NCI-H526 (cell line): ENCODE results near the gene HOXB6.

ENCODE experiments used
- DNase-seq, 2 experiments: peaks; one replicate each; lab custom pipeline; 2025; lab: John Stamatoyannopoulos, UW

The HOXB6 gene

GRCh38 chr17:48634493-48635208 is 29.9 kb upstream of the HOXB6 start:
- no peak for DNase-seq

DNA sequence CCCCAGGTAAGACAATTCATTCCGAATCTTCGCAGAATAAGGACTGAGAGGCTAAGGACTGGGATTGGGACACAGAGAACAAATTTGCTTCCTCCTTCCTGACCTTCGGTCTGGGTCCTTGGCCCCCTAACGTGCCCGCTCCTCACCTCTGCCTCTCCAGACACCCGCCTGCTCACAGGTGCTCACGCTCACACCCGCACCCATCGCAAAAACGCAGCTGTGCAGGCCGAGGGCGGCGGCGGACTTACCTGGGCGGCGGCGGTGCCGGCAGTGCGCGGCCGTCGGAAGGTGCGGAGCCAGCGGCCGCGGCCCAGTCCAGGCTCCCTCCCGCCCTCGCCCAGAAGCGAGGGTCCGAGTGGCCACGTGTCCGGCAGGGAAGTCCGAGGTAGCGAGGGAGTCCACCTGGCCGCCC is 28.5 kb upstream of the HOXB6 start:
- no peak for DNase-seq

- no peak for DNase-seq
Measured at GRCh38 chr17:48632579-48633265, 27.9 kb upstream of the HOXB6 start.

- DNase-seq = no peak
Measured at GRCh38 chr17:48631693-48632578, 27.1 kb upstream of the HOXB6 start.

- no peak for DNase-seq
Measured at GRCh38 chr17:48630925-48631692, 26.3 kb upstream of the HOXB6 start.

DNA sequence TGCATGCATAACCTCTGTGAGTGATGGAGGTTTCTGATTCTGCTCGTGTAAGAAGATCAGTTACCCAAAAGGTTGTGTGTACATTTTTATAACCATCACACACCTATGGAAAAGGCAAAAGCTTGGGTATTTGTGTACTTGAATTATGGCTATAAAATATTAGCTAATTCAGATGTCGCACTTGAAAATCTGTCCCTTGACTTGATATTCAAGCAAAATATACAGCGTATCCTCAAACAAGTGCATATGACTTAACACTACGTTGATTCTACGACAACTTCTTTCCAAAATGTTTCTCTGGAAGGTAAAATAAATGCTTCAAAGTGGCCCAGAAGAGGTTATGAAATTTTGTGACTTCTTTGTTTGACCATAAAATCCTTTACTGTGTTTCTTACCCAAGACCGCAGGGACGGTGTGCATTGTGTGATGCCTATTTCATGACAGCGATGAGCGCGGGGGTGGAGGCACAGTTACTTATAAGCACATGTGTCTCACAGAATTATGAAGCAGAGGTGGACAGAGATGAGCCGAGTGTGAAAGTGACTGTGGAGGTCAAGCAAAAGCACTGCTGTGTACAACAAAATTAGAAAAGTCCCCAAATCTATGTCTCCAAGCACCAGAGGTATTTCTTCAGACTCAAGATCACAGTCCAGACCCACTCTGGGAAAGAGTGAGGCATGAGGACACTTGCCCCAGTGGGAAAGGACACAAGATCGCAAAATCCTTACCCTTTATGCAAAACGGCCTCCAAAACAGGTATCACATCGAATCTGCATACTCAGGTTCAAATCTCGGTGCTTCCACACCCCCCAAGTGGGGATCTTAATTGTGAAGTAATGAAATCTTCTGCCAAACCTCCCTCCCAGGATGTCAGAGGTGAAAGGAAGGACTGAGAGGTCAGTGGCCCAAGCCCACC is 25.5 kb upstream of the HOXB6 start:
- DNase-seq = no peak

- no peak for DNase-seq
Measured at GRCh38 chr17:48629411-48629759, 24.6 kb upstream of the HOXB6 start.

DNA sequence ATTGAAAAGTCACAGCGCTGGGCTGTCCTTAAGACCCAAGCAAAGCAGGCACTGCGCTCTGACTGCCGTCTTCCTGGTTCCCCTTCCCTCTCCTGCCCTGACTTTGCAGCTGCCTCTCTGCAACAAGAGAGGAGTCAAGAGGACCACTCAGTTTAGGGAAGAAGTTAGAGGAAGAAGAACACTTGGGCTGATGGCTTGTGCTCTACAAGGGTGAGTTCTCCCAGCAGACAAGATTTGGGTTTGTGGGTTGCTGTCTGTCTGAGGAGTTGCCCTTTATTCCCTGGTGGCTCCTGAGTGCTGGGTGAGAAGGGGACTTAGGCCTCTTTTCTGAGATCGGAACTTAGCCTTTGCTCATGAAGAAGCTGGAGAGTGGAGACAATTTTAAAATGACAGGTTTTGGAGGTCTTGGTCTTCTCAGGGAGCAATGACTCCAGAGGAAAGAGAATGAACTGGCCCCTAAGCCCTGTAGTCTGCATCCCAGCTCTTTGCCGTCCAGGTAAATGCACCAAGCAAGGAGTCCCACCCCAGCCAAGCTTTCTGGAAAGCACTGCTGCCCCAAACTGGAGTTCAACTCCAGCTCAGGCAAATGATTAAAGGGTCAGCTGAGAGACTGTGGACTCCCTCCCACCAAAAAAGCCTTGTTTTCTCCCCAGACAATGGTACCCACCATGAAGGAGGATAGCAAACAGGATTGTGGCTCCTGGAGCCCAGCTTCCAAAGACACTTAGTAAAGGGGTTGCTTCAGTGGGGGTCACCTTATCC is 24.0 kb upstream of the HOXB6 start:
- DNase-seq = no peak

- no peak for DNase-seq
Measured at GRCh38 chr17:48627623-48628521, 23.1 kb upstream of the HOXB6 start.

DNA sequence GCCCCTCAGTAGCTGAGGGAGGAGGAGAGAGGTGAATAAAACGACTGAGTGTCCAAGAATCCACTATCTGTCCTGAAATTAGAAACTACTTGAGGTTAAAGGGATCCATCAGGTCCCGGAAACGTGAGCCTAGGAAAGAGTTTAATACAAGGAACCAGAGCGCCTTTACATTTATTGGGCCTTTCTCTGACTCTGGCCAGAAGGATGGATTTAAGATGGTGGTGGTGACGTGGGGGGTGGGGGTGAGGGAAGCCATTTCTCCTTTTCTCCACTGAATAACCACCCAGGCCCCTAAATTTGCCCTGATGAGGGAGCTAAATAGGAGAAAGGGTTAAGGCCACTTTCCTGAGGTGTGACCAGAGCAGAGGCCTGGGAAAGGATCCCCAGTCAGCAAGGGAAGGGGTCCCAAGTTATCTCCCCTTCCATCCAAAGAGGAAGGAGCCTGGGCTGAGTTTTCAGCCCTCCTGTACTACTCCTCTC is 22.4 kb upstream of the HOXB6 start:
- DNase-seq = no peak

DNA sequence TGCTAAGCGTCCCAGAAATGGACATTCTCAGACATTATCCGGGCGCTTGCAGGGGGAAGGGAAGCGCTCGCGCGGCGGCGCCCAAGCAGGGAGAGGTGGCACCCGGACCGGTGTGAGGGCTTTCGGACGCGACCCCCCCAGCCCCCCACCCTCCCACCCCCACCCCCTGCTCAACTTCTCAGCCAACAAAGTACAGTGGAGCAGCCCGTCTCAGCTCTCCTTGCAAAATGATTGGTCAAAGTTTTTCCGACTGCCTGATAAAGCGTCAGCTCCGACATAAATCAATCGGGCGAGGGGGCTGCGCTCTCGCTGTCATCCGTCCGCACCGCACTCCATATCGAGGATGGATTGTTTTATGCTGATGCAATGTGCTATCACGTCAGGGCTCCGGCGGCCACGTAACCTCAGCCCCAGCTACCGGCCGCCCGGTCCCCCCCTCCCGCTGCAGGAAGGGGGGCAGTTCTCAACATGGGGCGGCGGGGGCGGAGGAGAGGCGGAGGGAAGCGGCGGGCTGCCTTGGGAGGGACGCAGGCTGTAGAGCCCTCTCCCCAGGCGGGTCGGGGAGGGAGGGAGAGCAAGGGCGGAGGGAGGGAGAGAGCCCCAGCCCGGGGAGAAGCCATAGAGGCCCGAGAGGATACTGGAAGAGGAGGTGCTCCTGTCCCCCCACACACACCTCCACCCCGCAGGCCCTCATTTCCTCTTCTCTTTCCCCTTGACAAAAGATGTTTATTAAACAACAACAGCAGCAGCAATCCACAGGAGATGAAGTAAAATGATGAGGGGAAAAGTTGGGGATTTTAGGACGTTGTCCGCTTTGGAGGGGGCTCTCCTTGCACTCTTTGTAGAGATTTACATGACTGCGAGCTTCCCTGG is 21.7 kb upstream of the HOXB6 start, which contains the start of gene HOXB9:
Gene HOXB9, minus strand, starts transcription at position 114 of the 873 bp plus-strand sequence. Its CDS starts 89 bp downstream, at position 25.
- DNase-seq = no peak

- peak in 1 of 2 experiments; percentile 86 for DNase-seq
Measured at GRCh38 chr17:48625495-48626244, 20.9 kb upstream of the HOXB6 start.

- DNase-seq = peak in 1 of 2 experiments; percentile 63
Measured at GRCh38 chr17:48624544-48625494, 20.0 kb upstream of the HOXB6 start.

- no peak for DNase-seq
Measured at GRCh38 chr17:48624118-48624517, 19.3 kb upstream of the HOXB6 start.

- DNase-seq = no peak
Measured at GRCh38 chr17:48623583-48623982, 18.8 kb upstream of the HOXB6 start.

DNA sequence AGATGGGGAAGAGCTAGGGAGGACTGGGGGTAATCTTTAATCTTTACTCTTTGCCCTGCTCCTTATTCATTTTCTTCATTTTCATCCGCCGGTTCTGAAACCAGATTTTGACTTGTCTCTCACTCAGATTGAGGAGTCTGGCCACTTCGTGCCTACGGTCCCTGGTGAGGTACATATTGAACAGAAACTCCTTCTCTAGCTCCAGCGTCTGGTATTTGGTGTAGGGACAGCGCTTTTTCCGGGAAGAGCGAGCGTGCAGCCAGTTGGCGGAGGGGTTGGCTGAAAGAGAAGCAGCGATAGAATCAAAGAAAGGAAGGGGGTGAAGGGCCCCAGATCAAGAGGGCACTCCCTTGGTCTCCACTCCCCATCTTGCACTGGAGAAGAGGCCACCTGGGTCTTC is 18.1 kb upstream of the HOXB6 start:
- DNase-seq = no peak
